HuH-7.5 (cell line): Measurements from ENCODE around the gene RASEF.
"Not testable (repeated sequence)": the region's sequence is repeated elsewhere in the genome, so short reads cannot be mapped to it uniquely, and the experiment has no call there.

Source experiments
- DNase-seq: peaks from one replicate; pipeline ENCODE4 v3.0.0; 2011; ENCODE audit warnings: low spot score

The RASEF gene

DNA sequence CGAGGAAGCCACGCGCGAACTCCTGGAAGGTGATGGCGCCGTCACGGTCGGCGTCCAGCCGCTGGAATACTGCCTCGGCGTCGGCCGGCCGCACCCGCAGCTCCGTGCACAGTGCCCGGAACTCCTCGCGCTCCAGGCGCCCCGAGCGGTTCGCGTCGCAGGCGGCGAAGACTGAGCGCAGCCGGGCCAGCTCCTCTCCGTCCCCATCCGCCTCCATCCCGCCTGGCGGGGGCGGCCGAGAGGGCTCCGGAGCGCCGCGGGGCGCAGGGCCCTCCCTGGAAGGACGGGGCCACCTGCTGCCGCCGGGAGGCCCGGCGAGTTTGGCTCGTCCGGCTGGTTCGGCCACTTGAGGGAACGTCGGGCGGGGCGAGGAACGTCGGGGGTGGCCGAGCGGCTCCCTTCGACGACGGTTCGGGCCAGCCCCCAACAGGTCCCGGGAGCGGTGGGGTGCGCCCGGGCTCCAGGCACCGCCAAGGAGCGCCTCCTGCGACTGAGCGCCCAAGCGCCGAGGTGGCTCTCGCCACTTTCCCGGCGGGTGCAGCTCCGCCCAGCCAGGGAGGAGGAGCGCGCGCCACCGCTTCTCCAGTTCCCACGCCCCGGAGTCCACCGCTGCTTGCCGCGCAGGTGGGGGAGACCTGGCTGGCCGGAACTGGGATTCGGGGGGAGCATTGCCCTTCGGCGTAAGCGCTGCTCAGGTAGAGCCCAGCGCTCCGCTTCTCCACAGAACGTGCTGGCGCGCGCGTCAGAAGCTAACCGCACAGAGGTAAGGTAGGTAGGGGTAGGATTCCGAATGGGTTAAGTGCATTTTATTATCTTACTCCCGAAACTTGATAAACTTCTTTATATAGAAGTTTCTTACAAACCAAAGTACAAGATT is at the start of gene RASEF:
Gene RASEF, minus strand, starts transcription at position 492 of the 877 bp plus-strand sequence. Its CDS starts 275 bp downstream, at position 217.
- peak; percentile 50 for DNase-seq

DNA sequence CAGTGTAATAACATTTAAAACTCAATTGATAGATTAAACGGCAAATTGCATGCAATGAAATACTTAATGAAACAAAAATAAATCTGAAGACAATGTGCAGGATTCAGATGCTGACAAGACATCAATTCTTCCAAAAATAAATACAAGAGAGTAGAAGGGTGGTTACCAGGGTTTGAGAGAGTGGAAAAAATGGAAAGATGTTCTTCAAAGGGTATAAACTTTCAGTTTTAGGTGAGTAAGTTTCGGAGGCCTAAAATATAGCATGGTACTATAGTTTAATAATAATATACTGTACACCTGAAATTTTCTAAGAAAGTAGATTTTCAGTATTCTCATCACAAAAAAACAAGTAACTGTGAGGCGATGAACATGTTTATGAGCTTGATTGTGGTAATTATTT is 48.2 kb upstream of the RASEF start:
- no peak for DNase-seq

DNA sequence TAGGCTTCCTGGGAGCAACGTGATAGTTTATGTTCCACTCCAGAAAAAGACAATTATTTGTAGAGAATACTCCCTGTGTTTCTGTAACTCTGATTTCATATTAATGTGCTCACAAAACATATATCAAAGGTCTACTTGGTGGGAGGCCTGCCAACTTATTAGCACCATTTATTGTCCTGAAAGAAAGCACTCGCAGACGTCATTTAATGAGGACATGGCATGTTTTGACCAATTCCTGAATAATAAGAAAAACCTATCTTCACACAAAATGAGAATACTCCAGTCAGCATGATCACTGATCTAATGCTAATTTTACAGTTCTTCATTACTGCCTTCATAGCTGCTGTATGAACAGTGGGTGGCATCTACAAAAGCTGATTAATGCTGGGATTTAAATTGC is 46.4 kb upstream of the RASEF start:
- DNase-seq, result no peak

DNA sequence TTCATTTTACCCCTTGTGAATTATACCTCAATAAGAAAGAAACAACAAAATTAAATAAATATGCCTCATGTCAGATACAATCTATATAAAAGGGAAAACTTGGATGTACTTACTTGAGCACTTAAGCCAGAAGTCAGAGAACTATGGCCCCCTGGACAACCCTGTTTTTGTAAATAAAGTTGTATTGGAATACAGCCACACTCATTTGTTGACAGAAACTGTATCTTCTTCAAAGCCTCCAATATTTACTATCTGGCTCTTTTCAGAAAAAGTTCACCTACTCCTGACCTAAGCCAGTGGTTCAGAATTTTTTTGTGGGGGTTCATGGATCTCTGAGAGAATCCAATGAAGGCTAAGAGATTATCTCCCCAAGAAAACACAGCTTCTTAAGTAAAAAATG is 45.3 kb upstream of the RASEF start:
- DNase-seq, result no peak

DNA sequence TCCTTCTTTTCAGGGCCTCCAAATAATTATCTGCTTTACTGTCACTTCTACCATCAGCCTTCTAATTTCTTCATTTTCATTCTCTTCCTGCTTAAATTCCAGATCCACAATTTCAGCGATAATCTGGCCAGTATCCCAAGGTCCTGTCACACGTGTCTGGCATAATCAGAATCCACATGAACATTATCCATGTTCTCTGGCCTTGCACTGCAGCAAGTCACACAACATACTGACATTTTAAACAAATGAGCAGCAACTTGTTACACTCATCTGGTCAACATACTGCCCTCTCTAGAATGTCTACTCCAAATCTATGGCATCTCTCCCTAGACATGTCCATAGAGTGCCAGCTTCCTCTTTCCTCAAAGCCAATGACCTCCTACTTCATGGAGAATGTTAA is 43.8 kb upstream of the RASEF start:
- DNase-seq, result no peak

DNA sequence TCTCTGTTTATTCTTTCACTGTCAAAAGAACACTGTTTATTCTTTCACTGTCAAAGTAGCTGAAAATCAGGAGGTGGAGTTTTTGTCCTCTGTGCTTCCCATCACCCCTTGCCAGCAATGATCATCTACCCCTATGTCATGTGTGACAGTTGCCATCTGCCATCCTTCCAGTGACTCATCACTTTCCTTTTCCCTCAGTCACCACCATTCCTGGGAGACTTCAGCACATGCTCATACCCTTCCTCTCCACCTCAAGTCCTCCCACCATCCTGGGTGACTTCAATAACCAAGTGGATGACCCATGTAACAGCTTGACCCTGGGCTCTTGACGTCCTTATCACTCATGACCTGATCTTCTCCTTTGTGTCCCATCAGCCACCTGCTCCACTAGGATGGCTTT is 43.3 kb upstream of the RASEF start:
- no peak for DNase-seq

DNA sequence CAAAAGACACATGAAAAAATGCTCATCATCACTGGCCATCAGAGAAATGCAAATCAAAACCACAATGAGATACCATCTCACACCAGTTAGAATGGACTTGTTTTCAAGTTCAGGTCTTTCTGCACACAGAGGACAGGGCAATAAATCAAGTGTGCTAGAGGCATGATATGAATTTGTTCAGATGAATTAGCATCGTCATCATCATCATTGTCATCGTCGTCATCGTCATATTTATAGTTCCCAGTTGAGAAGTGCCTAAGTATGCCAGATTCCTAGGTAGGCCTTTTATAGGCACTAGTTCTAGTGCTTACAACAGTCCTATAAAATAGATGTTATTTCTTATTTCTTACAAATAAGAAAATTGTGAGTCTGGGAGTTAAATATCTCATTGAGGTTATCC is 34.7 kb upstream of the RASEF start:
- DNase-seq, result no peak

DNA sequence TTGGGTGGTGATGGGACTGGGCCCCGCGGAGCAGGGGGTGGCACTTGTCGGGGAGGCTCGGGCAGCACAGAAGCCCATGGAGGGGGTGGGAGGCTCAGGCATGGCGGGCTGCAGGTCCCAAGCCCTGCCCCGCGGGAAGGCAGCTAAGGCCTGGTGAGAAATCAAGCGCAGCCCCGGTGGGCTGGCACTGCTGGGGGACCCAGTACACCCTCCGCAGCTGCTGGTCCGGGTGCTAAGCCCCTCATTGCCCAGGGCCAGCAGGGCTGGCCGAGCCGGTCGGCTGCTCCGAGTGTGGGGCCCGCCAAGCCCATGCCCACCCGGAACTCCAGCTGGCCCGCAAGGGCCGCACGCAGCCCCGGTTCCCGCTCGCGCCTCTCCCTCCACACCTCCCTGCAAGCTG is 30.4 kb upstream of the RASEF start:
- not testable (repeated sequence) for DNase-seq

DNA sequence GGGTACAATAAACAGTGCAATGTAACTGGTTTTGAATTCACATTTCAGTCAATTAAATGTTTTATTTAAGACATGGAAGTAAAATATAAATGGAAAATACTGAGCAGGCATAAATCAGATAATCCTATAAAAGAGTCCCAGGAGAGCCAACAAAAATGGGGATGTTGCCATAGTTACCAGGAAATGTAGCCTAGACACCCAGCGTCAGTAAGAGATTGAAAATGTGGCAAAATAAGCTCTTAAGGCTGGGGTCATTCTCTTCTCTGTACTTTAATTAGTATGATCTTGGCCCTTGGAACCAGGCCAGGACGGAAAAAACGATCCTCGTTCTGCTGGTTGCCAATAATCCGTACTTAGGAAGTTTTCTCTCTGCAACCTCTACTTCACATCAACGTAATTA is 18.9 kb upstream of the RASEF start:
- no peak for DNase-seq

DNA sequence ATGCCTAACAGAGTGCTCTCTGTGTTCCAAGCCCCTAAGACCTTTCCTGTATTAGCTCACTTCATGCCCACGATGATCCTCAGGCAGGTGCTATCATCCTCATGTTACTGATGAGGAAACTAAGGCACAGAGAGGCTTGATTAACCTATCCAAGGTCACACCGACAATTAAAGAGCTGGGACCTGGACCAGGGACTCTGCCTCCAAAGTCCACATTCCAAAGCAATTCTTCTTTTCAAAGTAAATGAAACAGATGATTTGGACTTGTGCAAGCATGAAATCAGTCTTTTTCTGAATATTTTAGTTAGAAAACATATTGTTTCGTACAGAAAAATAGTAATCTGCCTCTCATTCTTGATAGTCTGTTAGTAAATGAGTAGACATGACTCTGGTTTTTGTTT is 18.1 kb upstream of the RASEF start:
- DNase-seq, result no peak

DNA sequence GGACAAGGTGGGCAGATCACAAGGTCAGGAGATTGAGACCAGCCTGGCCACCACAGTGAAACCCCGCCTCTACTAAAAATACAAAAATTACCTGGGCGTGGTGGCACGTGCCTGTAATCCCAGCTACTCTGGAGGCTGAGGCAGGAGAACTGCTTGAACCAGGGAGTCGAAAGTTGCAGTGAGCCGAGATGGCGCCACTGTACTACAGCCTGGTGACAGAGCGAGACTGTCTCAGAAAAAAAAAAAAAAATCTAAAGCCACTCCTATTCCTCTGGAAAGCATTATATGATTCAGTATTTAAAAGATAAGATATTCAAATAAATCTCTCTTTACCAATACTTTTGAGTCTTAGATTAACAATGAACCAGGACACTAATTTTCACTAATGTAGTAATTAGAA is 13.0 kb upstream of the RASEF start:
- not testable (repeated sequence) for DNase-seq

DNA sequence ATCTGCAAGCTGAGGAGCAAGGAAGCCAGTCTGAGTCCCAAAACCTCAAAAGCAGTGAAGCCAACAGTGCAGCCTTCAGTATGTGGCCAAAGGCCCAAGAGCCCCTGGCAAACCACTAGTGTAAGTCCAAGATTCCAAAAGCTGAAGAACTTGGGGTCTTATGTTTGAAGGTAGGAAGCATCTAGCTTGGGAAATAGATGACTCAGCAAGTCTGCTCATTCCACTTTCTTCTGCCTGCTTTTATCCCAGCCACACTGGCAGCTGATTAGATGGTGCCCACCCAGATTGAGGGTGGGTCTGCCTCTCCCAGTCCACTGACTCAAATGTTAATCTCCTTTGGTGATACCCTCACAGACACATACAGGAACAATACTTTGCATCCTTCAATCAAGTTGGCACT is 9.6 kb upstream of the RASEF start:
- not testable (repeated sequence) for DNase-seq

DNA sequence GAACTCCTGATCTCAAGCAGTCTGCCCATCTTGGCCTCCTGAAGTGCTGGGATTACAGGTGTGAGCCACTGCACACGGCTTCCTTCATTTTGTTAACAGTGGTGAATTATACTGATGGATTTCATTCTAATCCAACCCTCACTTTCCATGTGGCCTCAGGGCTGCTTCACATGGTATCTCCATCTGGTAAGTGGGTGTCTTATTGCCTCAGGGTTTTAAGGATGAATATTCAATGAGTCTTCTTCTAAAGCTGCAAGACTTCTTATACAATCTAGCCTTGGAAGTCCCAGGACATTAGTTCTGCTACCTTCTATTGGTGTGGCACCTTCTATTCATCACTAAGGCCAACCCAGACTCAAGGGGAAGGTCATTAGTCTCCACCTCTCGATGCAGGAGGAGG is 8.7 kb upstream of the RASEF start:
- DNase-seq, result no peak

DNA sequence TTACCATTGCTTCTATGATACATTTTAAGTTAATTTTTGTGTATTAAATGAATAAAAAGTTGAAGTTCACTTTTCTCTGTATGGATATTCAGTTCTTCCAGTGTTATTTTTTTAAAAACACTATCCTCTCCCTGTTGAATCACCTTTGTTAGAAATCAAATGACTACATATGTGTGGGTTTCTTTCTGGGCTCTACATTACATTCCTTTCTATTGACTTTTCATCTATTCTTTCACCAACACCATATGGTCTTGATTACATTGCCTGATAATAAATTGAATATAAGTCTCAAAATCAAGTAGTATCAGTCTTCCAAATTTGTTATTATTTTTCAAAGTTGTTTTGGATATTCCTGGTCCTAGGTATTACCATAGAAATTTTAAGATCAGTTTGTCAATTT is 7.3 kb upstream of the RASEF start:
- DNase-seq, result no peak

DNA sequence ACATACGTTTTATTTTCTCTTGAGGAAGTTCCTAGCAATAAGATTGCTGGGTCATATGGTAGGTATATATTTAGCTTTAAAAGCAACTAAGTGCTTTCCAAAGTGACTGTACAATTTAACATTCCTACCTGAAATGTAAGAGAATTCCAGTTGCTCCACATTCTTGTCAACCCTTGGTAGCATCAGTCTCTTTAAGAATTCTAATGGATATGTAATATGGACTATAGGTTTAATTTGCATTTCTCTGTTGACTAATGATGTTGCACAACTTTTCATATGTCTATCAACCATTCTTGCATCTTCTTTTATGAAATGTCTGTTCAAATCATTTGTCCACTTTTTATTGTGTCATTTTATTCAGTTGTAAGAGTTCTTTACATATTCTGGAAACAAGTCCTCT is 6.7 kb upstream of the RASEF start:
- DNase-seq, result no peak

DNA sequence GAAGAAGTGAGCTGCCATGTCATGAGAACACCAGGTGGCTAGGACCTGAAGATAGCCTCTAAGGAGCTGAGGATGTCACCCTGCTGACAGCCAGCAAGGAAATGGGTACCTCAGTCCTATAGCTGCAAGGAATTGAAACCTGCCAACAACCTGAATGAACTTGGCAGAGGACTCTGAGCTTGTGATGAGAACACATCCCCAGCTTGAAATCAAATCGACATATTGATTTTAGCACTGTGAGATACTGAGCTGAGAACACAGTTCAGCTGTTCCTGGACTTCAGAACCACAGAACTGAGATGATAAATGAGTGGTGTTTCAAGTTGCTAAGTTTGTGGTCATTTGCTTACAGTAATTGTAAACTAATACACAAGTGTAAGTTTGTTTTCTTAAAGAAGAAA is 5.5 kb upstream of the RASEF start:
- DNase-seq, result no peak

DNA sequence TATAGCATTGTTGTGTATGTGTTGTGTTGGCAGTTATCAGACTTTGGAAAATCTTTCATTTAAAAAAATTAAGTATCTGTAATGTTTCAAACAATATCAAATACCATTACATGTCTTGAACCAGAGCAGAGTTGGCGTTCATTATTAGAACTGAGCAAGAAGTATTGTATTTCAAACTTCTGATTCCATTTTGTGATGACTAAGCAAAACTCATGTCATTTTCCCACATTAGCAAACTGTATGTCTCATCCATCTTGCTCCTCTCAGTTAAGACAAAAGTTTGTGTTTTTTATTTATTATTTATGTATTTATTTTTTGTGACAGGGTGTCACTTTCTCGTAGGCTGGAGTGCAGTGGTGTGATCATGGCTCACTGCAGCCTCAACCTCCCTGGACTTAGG is 4.6 kb upstream of the RASEF start:
- DNase-seq, result no peak

DNA sequence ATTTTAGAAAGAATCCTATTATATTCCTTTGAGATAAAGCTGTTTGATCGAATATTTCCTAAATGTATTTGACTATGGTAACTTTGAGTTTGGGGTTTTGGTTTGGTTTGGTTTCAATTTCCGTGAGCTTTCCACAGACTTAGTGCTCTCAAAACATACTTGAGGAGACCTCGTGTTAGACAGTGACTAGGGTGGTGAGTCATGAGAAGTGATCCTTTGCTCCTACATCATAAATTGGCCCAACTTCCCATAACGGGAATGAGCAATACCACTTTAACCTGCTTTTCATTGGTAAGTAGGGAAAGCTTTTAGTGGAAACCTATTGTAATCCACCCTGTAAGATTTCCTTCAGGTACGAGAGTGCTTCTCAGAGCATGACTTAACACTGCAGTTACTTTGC is 3.8 kb upstream of the RASEF start:
- DNase-seq, result no peak

DNA sequence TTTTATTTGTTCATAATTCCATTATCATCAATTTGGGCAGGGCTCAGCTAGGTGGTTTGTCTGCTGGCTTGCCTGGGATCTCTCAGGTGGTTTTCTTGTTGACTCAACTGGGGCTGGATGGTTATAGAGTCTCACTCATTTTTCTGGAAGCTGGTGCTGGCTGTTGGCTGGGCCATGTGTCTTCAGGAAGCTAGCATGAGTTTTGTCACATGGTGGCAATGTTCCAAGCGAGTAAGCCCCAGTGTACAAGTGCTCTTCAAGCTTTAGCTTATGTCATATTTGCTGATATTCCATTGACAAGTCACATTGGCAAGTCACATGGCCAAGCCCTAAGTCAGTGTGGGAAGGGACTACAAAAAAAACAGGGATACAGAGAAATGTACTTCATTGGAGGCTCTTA is 2.3 kb upstream of the RASEF start:
- DNase-seq, result no peak

DNA sequence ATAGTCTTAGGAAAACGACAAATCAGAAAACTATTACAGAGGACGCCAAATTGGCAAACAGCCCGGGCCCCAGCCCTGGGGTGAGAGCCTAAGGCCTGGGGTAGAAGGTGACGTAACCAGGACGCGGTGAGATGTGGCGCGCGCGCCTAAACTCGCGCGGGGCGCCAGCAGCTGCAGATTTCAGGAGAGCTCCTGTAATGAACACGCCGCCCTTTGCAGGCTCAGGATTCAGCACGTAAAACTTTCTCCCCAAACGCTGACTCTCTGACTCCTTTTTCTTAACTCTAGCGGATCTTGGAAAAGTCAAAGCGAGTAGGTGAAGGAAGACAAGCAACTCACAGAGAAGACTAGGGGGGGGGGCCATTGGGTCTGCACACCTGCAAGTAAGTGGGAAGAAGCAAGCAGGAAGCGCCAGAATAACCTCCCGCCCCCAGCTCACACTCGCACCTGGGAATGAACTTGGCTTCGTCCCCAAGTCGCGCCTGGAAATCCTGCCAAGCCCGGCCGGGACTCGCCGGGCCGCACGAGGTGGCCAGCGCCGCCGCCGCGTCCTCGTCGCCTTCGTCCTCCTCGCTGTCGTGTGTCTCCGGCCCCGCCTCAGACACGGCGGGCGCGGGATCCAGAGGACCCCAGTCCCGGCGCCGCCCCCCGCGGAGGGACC is 822 bp downstream of the RASEF start:
- peak; percentile 53 for DNase-seq

DNA sequence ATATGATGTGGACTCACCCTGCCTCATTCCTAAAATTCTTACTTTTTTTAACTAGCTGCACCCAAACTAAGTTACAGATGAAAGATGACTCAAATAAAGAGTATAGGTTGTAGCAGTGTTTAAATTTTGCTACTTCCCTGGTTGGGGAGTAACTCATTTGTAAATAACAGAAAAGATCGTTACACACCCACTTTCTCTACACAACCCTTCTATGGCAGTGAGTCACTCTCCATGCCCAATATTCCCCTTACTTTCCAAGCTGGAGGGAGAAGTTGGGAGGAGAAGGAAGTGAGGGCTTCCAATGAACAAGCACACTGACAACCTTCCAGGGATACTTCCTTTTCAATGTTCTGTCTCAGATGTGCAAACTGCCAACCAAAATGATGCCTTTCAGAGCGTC is 1.9 kb downstream of the RASEF start:
- no peak for DNase-seq

DNA sequence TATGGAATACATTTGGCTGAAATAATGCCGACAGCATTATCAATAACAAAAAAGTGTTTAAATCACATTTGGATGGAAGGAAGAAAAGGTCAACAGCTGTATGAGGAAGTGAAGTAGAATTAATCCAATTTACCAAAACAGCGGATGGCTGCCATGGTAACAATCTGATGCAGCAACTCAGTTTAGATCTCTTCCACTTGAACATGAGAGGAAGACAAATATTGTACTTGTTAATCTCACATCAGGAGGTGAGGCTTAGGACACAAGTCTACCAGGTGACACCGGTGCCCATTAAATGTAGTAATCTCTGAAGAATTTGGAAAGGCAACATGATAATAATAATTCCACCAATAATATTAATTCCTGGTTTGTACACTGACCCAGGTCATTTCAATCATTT is 2.4 kb downstream of the RASEF start:
- DNase-seq, result no peak

DNA sequence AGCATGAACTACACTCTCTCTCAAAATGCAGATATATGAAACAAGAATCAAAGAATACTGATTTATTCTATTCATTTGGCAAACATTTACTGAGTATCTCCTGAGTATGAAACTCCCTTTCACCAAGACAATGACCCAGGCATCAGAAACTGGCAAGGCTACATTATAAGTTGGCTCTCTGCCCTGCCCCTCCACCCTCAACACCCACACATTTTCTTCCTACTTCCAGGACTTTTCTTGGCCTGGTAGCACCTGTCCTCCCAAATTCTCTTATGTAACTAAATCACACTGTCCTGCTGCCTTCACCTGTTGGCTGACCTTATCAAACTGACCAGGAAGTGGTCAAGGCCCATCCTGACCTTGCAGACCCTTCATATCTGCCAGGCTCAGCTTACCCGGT is 3.5 kb downstream of the RASEF start:
- DNase-seq, result no peak

DNA sequence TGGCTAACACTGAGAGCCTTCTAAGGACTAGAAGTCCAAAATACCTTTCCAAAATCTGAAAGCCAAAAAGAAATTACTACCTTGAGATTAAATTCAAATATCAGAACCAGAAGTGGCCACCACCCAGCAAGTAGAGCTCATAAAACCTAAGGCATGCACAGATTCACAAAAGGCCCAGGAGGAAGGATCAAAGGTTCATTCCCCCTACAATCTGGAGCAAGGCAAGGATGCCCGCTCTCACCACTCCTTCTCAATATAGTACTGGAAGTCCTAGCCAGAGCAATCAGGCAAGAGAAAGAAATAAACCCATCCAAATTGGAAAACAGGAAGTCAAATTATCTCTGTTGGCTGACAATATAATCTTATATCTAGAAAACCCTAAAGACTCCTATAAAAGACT is 6.0 kb downstream of the RASEF start:
- no peak for DNase-seq
